Gastroesophageal sphincter (tissue), 3 donors: ENCODE data around the gene SLC10A1.

ENCODE experiments used
- CTCF ChIP-seq, 4 experiments: fragments of 200-600 bp in 2 of 4; fragments of 450-650 bp in 2 of 4; sonication (generic) in 1 of 4; IDR thresholded peaks; one replicate each; pipeline ENCODE4 v1.5.1; 2017 to 2019; ENCODE audit warnings: antibody characterized with exemption in 4 of 4, mild to moderate bottlenecking in 2 of 4, moderate library complexity in 2 of 4
- POLR2A ChIP-seq, 2 donors: fragments of 450-650 bp; IDR thresholded peaks; one replicate each; pipeline ENCODE4 v1.6.1; 2017; ENCODE audit warnings: antibody characterized with exemption in 2 of 2, mild to moderate bottlenecking in 2 of 2, moderate library complexity in 1 of 2

GRCh38 chr14:69770559-69770958 is 26.5 kb downstream of the SLC10A1 start:
- TF ChIP-seq POLR2A (IDR thresholded peaks at IDR 0.05) = no peak
- TF ChIP-seq CTCF (IDR thresholded peaks at IDR 0.05) = no peak
